Naive thymus-derived CD4-positive, alpha-beta T cell (primary cell): ENCODE measurements around the gene IL23R. TPM values are rescaled to one million over a fixed set of nuclear protein-coding genes. Genes with fewer than 3 reads are reported as not detected.

Source experiments
- ATAC-seq: fragments of 150-1000 bp; cut with Tn5 transposase; 2 replicates; pipeline ENCODE4 v1.10.0; 2021; ENCODE audit warnings: mild to moderate bottlenecking, moderate library complexity
- CTCF ChIA-PET: fragments of 350-600 bp; sonication (Branson Sonifier 250); formaldehyde crosslinking; loops from one replicate; lab custom pipeline; 2021; ENCODE audit warnings: antibody characterized with exemption; lab: Charles Lee
- POLR2A ChIA-PET: fragments of 350-600 bp; sonication (Branson Sonifier 250); formaldehyde crosslinking; loops from one replicate; lab custom pipeline; 2021; ENCODE audit warnings: antibody characterized with exemption, inconsistent platforms; lab: Charles Lee
- DNase-seq, 9 donors: peaks; one replicate each; pipeline versions ENCODE4 v3.0.0 to v3.0.0-alpha.2; 2020 to 2022; ENCODE audit warnings: mixed read lengths in 1 of 9
- H3K27ac ChIP-seq: one replicate; pipeline ENCODE4 v1.7.0; 2013; ENCODE audit warnings: mild to moderate bottlenecking, low read depth, low read length, moderate library complexity
- H3K27me3 ChIP-seq, 2 donors: one replicate each; pipeline ENCODE4 v1.7.0; 2013; ENCODE audit warnings: low read length in 2 of 2, mild to moderate bottlenecking in 2 of 2, moderate library complexity in 2 of 2; ENCODE audit not compliant: control insufficient read depth in 2 of 2, insufficient read depth in 2 of 2
- H3K36me3 ChIP-seq, 3 experiments: 1 replicate in 2 of 3; 2 replicates in 1 of 3; pipeline ENCODE4 v1.7.0; 2013; ENCODE audit warnings: low read length in 3 of 3, mild to moderate bottlenecking in 3 of 3, moderate library complexity in 1 of 3; ENCODE audit not compliant: insufficient read depth in 3 of 3, control insufficient read depth in 2 of 3
- H3K4me1 ChIP-seq, 2 donors: one replicate each; pipeline ENCODE4 v1.7.0; 2013; ENCODE audit warnings: low read length in 2 of 2, mild to moderate bottlenecking in 2 of 2, moderate library complexity in 1 of 2; ENCODE audit not compliant: control insufficient read depth in 2 of 2, insufficient read depth in 2 of 2
- H3K4me3 ChIP-seq: 2 replicates; pipeline ENCODE4 v1.7.0; 2013; ENCODE audit warnings: mild to moderate bottlenecking, low read length
- H3K9me3 ChIP-seq, 3 experiments: 1 replicate in 2 of 3; 2 replicates in 1 of 3; pipeline ENCODE4 v1.7.0; 2013; ENCODE audit warnings: low read length in 3 of 3; ENCODE audit not compliant: control insufficient read depth in 2 of 3
- H3K27ac Mint-ChIP-seq, 9 donors: one replicate each; pipeline ENCODE4 v1.8.0; 2020 to 2022; ENCODE audit warnings: mixed read lengths in 9 of 9, mild to moderate bottlenecking in 8 of 9, moderate library complexity in 5 of 9, inconsistent platforms in 2 of 9
- H3K27me3 Mint-ChIP-seq, 5 donors: one replicate each; pipeline ENCODE4 v1.8.0; 2021 to 2022; ENCODE audit warnings: mixed read lengths in 5 of 5, mild to moderate bottlenecking in 1 of 5
- H3K36me3 Mint-ChIP-seq, 5 donors: one replicate each; pipeline ENCODE4 v1.8.0; 2020 to 2022; ENCODE audit warnings: mixed read lengths in 5 of 5, mild to moderate bottlenecking in 3 of 5, inconsistent platforms in 1 of 5
- H3K4me1 Mint-ChIP-seq, 7 donors: one replicate each; pipeline ENCODE4 v1.8.0; 2020 to 2022; ENCODE audit warnings: mixed read lengths in 7 of 7, mild to moderate bottlenecking in 3 of 7, inconsistent platforms in 1 of 7
- H3K4me3 Mint-ChIP-seq, 10 donors: one replicate each; pipeline ENCODE4 v1.8.0; 2020 to 2022; ENCODE audit warnings: mild to moderate bottlenecking in 10 of 10, mixed read lengths in 10 of 10, moderate library complexity in 6 of 10, inconsistent platforms in 2 of 10
- H3K9me3 Mint-ChIP-seq, 11 donors: one replicate each; pipeline ENCODE4 v1.8.0; 2020 to 2022; ENCODE audit warnings: mixed read lengths in 11 of 11, mild to moderate bottlenecking in 4 of 11, inconsistent platforms in 1 of 11, moderate library complexity in 1 of 11
- intact Hi-C, 2 donors: fragments of 100-400 bp; cut with micrococcal nuclease; formaldehyde crosslinking; loops; one replicate each; pipeline ENCODE4 v1.15.1; 2023
- polyA plus RNA-seq, 2 donors: library from polyadenylated mRNA; unstranded; fragments of 300-500 nt; fragmentation: Illumina TruSeq; gene quantifications; one replicate each; pipeline ENCODE4 v1.2.3, GENCODE V29; 2021
- total RNA-seq, 6 experiments: library from RNA in 5 of 6; stranded (reverse) in 5 of 6; gene quantifications; 1 replicate in 5 of 6; 2 replicates in 1 of 6; pipeline ENCODE4 v1.2.3 and lab custom pipeline; 2021 to 2026

IL23R gene
- total and polyA plus RNA-seq, 7 experiments from 2014 or later, result 0.09 to 0.48 (median 0.17) TPM; not detected in 4

GRCh38 chr1:67273591-67273990 lies 107.3 kb downstream of the IL23R start:
- POLR2A ChIA-PET, result no interaction called here
- H3K27ac Mint-ChIP-seq, result peak overlapping the region in 1 of 9 donors; percentile 78
- Histone ChIP-seq H3K4me3 (no peak overlapping the region), H3K27me3 (no peaks in the 10 kb centered on the region), H3K9me3 (no peaks in the 10 kb centered on the region), H3K27ac (no peak overlapping the region), H3K36me3 (no peaks in the 10 kb centered on the region), H3K4me1 (no peaks in the 10 kb centered on the region)
- no peaks in the 10 kb centered on the region for H3K27me3 Mint-ChIP-seq
- H3K4me3 Mint-ChIP-seq, result peak overlapping the region in 1 of 10 donors; percentile 21
- CTCF ChIA-PET, result interaction anchor here (0.8 kb wide), 1 partner anchor 221 kb away, joined by 3 read pairs; no protein-coding TSS in a partner anchor
- DNase-seq (no peak), ATAC-seq (no peak)
- H3K9me3 Mint-ChIP-seq, result peaks cover 0 to 38% (median 6%) of the 10 kb centered on the region in 11 donors
- intact Hi-C loops, result no loop called here
- H3K4me1 Mint-ChIP-seq, result peaks cover 0 to 30% (median 10%) of the 10 kb centered on the region in 7 donors
- H3K36me3 Mint-ChIP-seq, result peaks cover 0 to 36% (median 4%) of the 10 kb centered on the region in 5 donors

DNA sequence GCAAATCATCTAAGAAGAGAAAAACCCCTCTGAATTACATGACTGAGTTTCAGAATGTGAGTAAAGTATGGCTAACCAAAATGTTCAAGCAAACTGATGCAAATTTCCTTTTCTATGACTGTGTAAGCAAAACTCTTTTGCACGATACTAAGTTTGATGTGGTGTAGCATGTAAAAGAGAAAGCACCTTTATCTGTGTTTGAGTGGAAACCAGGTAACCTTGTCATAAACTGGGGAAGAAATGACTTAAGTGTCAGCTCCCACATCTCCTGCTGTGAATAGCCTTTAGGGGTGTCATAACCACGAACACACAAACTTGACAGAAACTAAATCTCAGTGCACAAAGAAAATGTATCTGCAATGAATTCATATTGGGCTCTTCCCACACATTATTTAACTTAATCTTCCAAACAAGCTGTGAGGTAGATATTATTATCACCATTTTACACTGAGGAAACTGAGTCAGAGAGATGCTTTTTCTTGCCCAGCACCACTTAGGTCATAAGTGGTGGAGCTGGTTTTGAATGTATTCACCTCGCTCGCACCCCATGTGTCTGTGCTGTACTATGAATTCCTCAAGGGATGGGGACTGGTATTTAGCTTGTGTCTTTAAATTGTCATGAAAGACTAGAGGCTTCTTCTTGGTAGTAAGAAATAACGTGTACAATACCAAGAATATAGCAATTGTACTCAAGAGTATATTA lies 108.5 kb downstream of the IL23R start:
- H3K9me3 Mint-ChIP-seq, result peaks cover 0 to 38% (median 6%) of the 10 kb centered on the region in 11 donors
- ChIA-PET CTCF (interaction anchor here (0.8 kb wide), 1 partner anchor 220 kb away, joined by 3 read pairs; no protein-coding TSS in a partner anchor), POLR2A (interaction anchor here (0.6 kb wide), 1 partner anchor 62 kb away, joined by 4 read pairs; no protein-coding TSS in a partner anchor)
- DNase-seq (peak in 3 of 9 donors; percentile 1 to 25 (median 24)), ATAC-seq (peak; percentile 66)
- no peaks in the 10 kb centered on the region for H3K4me1 ChIP-seq
- H3K9me3 ChIP-seq, result no peaks in the 10 kb centered on the region
- peak overlapping the region in 2 of 9 donors; percentile 5 to 82 for H3K27ac Mint-ChIP-seq
- intact Hi-C loops, result loop anchor here in 1 of 2 donors (1.0 to 2.0 kb wide), 9 partner anchors 8 to 156 kb away; partner anchors contain the start of gene SERBP1
- H3K27ac ChIP-seq, result no peak overlapping the region
- peaks cover 0 to 36% (median 4%) of the 10 kb centered on the region in 5 donors for H3K36me3 Mint-ChIP-seq
- no peaks in the 10 kb centered on the region for H3K27me3 Mint-ChIP-seq
- no peaks in the 10 kb centered on the region for H3K27me3 ChIP-seq
- peaks cover 0 to 30% (median 10%) of the 10 kb centered on the region in 7 donors for H3K4me1 Mint-ChIP-seq
- no peak overlapping the region for H3K4me3 ChIP-seq
- no peaks in the 10 kb centered on the region for H3K36me3 ChIP-seq
- H3K4me3 Mint-ChIP-seq, result peak overlapping the region in 1 of 10 donors; percentile 58

DNA sequence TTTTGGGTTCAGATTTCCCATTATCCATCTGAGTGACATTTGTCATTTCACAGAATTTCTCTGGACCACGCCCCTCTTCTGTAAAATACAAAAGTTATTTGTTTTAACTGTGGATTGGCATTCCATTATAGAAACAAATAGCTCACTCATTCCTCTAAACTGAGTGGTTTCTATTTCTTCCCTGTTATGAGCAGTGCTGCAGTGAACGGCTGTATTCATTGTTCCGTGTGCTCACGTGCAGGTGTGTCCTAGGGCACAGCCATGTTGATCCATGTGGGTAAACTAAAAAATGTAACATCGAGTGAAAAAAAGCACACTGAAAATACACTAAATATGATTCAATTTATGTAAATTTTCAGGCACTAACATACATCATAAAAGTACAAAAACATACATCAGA lies 114.4 kb downstream of the IL23R start:
- Mint-ChIP-seq H3K27ac (no peak overlapping the region), H3K4me3 (no peak overlapping the region), H3K4me1 (peaks cover 0 to 15% (median 0%) of the 10 kb centered on the region in 7 donors), H3K27me3 (peaks cover 0 to 4% (median 0%) of the 10 kb centered on the region in 5 donors), H3K9me3 (peaks cover 0 to 9% (median 0%) of the 10 kb centered on the region in 11 donors), H3K36me3 (peaks cover 0 to 9% (median 0%) of the 10 kb centered on the region in 5 donors)
- ATAC-seq (no peak), DNase-seq (no peak)
- Histone ChIP-seq H3K27me3 (no peaks in the 10 kb centered on the region), H3K27ac (no peak overlapping the region), H3K36me3 (no peaks in the 10 kb centered on the region), H3K9me3 (no peaks in the 10 kb centered on the region), H3K4me1 (no peaks in the 10 kb centered on the region), H3K4me3 (no peak overlapping the region)
- POLR2A ChIA-PET, result no interaction called here
- CTCF ChIA-PET, result no interaction called here
- intact Hi-C loops, result no loop called here

DNA sequence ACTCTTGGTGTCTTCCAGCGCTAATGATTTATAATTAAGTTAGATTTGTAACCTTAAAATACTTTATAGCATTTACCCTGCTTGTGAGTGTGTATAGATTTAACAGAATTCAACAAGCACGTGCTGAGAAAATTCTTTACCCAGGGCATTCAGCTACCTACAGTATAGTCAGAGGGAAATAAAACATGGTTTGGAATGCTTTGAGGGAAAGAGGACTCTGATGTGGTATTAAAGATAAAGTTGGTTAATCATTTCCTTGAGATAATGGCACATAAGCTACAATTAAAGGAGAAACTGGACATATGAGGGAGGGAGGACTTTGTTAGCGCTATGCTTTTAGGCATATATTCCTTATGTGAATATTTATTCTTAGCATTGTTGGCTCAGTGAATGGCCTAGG lies 115.0 kb downstream of the IL23R start:
- peaks cover 0 to 17% (median 0%) of the 10 kb centered on the region in 7 donors for H3K4me1 Mint-ChIP-seq
- no peak overlapping the region for H3K4me3 Mint-ChIP-seq
- H3K27me3 Mint-ChIP-seq, result peaks cover 0 to 4% (median 0%) of the 10 kb centered on the region in 5 donors
- DNase-seq (no peak), ATAC-seq (no peak)
- Histone ChIP-seq H3K4me3 (no peak overlapping the region), H3K36me3 (no peaks in the 10 kb centered on the region), H3K9me3 (no peaks in the 10 kb centered on the region), H3K4me1 (no peaks in the 10 kb centered on the region), H3K27ac (no peak overlapping the region), H3K27me3 (no peaks in the 10 kb centered on the region)
- intact Hi-C loops, result no loop called here
- no peak overlapping the region for H3K27ac Mint-ChIP-seq
- H3K9me3 Mint-ChIP-seq, result peaks cover 0 to 4% (median 0%) of the 10 kb centered on the region in 11 donors
- POLR2A ChIA-PET, result no interaction called here
- CTCF ChIA-PET, result no interaction called here
- peaks cover 0 to 10% (median 0%) of the 10 kb centered on the region in 5 donors for H3K36me3 Mint-ChIP-seq

DNA sequence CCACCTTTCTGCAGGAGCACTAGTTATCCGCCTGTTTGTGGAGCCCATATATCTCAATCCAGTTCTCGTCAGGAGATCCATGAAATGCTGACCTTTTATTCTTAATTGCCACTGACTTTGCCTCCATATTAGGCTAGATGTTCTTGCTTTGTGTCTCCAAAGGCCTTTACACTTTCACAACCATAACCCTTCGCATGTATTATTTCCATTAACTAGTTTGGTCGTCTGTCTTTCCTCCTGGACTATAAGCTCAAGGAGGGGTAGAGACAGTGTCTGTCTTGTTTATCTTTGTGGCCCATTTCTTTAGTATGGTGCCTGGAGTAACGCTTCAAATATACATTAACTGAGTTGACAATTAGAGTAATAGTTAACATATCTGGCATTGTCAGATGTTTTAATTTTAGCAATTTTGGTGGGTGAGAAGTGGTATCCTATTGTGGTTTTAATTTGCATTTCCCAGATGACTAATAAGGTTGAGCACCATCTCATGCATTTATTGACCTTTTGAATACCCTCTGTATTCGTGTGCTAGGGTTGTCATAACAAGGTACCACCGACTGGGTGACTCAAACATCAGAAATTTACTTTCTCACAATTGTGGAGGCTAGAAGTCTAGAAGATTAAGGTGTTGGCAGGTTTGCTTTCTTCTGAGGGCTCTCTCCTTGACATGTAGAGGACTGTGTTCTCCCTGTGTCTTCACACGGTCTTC lies 119.7 kb downstream of the IL23R start:
- Mint-ChIP-seq H3K9me3 (peaks cover 0 to 5% (median 0%) of the 10 kb centered on the region in 11 donors), H3K27me3 (peaks cover 0 to 3% (median 0%) of the 10 kb centered on the region in 5 donors), H3K4me3 (no peak overlapping the region), H3K27ac (peak overlapping the region in 1 of 9 donors; percentile 24), H3K36me3 (peaks cover 0 to 20% (median 0%) of the 10 kb centered on the region in 5 donors), H3K4me1 (peaks cover 0 to 38% (median 0%) of the 10 kb centered on the region in 7 donors)
- no peak for DNase-seq
- Histone ChIP-seq H3K9me3 (no peaks in the 10 kb centered on the region), H3K27me3 (no peaks in the 10 kb centered on the region), H3K4me1 (no peaks in the 10 kb centered on the region), H3K4me3 (no peak overlapping the region), H3K36me3 (no peaks in the 10 kb centered on the region), H3K27ac (no peak overlapping the region)
- ChIA-PET CTCF (no interaction called here), POLR2A (no interaction called here)
- no peak for ATAC-seq
- intact Hi-C loops, result no loop called here

GRCh38 chr1:67290236-67290635 lies 124.0 kb downstream of the IL23R start:
- no peak for ATAC-seq
- peaks cover 0 to 60% (median 0%) of the 10 kb centered on the region in 7 donors for H3K4me1 Mint-ChIP-seq
- Histone ChIP-seq H3K4me3 (no peak overlapping the region), H3K36me3 (no peaks in the 10 kb centered on the region), H3K4me1 (no peaks in the 10 kb centered on the region), H3K9me3 (no peaks in the 10 kb centered on the region), H3K27ac (no peak overlapping the region), H3K27me3 (no peaks in the 10 kb centered on the region)
- DNase-seq, result no peak
- no peak overlapping the region for H3K4me3 Mint-ChIP-seq
- H3K9me3 Mint-ChIP-seq, result peaks cover 0 to 22% (median 0%) of the 10 kb centered on the region in 11 donors
- intact Hi-C loops, result no loop called here
- peaks cover 0 to 41% (median 0%) of the 10 kb centered on the region in 5 donors for H3K36me3 Mint-ChIP-seq
- CTCF ChIA-PET, result no interaction called here
- H3K27ac Mint-ChIP-seq, result no peak overlapping the region
- H3K27me3 Mint-ChIP-seq, result peaks cover 0 to 13% (median 4%) of the 10 kb centered on the region in 5 donors
- POLR2A ChIA-PET, result no interaction called here
